ENCODE results near the gene PMFBP1.

DNA sequence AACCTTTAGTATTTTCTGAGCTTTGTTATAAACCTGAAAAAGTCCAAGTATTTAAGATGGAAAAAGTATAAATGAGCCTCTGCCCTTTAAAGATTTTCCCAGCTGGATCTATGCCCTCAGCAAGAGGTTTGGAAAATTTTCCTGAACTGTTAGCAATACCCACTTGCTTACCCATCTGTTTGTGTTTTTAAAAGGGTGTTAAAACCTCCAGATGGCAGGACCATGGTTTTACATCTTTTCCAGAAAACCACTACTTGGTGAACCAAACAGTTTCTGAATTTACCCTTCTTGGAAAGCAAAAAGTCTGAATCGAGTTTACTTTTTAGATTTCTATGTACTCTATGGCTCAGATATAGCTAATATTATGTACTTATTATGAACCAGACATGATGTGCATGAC lies 719 bp downstream of the PMFBP1 start:
- TF ChIP-seq, protein P1, sequence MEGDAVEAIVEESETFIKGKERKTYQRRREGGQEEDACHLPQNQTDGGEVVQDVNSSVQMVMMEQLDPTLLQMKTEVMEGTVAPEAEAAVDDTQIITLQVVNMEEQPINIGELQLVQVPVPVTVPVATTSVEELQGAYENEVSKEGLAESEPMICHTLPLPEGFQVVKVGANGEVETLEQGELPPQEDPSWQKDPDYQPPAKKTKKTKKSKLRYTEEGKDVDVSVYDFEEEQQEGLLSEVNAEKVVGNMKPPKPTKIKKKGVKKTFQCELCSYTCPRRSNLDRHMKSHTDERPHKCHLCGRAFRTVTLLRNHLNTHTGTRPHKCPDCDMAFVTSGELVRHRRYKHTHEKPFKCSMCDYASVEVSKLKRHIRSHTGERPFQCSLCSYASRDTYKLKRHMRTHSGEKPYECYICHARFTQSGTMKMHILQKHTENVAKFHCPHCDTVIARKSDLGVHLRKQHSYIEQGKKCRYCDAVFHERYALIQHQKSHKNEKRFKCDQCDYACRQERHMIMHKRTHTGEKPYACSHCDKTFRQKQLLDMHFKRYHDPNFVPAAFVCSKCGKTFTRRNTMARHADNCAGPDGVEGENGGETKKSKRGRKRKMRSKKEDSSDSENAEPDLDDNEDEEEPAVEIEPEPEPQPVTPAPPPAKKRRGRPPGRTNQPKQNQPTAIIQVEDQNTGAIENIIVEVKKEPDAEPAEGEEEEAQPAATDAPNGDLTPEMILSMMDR (IDR thresholded peaks at IDR 0.05 in 2 of 3, conservative IDR thresholded peaks at IDR 0.05 in 1 of 3; ENCODE audit: borderline replicate concordance in 1 of 3, insufficient read depth in 1 of 3, low read depth in 2 of 3, low read length in 2 of 3): no peak
- TF ChIP-seq, protein P2, sequence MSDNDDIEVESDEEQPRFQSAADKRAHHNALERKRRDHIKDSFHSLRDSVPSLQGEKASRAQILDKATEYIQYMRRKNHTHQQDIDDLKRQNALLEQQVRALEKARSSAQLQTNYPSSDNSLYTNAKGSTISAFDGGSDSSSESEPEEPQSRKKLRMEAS (IDR thresholded peaks at IDR 0.05): no peak
- no peak for TF ChIP-seq POLR2AphosphoS5 (IDR thresholded peaks at IDR 0.05; ENCODE audit: low read depth, low read length)

All from HCT116 (cell line).